Measurements from ENCODE around the gene MYBPC3.

Gene MYBPC3

DNA sequence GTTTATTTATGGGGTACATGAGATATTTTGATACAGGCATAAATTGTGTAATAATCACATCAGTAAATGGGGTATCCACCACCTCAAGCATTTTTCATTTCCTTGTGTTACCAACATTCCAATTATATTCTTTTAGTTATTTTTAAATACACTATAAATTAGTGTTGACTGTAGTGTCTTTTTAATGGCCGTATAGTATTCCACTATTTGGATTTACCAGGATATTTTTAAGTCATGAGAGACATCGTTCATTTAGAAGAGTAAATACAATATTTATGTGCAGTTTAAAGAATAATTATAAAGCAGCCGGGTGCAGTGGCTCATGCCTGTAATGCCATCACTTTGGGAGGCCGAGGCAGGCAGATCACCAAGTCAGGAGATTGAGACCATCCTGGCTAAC lies 32.0 kb upstream of the MYBPC3 start:
- no peak for DNase-seq (ENCODE audit: low spot score)

DNA sequence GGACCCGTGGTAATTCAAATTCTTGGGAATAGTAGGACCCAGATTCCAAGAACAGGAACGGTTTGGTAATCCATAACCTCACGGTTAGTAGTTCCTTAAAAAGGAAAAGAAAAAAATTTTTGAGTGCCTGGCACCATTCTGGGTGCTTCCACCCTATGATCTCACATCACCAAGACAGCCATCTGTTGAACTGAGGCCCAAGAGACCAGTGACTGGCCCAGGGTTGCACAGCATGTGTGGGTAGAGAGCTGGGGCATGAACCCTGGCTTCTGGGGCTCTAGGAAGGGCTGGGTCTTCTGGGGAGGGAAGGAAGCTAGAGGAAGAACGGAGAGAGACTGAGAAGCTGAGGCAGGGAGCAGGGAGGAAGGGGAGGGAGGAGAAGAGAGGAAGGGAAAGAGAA lies 30.6 kb upstream of the MYBPC3 start:
- DNase-seq (ENCODE audit: low spot score), result no peak

DNA sequence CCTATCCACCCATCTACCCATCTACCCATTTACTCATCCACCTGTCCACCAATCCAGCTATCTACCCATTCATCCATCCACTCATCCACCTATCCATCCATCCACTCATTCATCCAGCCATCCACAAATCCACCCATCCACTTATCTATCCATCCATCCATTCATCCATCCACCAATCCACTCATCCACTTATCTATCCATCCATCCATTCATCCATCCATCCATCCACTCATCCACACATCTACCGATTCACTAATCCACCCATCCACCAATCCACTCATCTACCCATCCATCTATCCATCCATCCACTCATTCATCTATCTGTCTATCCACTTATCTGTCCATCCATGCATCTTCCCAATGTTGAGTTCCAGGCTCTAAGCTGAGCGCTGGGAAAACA lies 27.6 kb upstream of the MYBPC3 start:
- DNase-seq (ENCODE audit: low spot score), result no peak

DNA sequence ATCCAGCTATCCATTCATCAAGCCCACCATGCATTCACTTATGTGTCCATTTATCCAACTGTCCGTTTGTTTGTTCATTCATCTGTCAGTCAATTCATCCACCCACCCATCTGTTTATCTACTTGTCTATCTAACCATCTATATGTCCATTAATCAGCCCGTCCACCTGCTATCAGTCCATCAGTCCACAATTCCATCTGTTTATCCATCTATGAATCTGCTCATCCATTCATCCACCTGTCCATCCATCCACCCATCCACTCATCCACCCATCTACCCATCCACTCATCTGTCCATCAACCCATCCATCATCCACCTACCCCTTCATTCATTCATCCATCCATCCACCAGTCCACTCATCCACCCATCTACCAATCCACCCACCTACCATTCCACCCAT lies 26.8 kb upstream of the MYBPC3 start:
- DNase-seq (ENCODE audit: low spot score), result no peak

DNA sequence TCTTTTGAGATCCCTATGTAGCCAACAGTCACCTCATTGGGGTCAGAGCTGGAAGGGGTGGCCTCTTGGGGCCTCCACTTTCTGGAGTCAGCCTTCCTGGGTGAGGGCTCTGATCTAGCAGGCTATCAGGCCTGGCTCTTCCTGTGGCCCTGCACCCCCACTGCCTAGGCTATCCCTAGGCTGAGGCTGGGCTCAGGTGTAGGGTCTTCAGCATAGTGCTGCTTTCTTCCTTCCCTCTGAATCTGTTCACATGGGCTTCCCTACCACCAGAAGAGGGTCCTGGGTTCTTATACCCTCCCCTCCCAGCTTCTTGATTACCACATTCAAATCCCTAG lies 26.3 kb upstream of the MYBPC3 start:
- no peak for DNase-seq (ENCODE audit: low spot score)

DNA sequence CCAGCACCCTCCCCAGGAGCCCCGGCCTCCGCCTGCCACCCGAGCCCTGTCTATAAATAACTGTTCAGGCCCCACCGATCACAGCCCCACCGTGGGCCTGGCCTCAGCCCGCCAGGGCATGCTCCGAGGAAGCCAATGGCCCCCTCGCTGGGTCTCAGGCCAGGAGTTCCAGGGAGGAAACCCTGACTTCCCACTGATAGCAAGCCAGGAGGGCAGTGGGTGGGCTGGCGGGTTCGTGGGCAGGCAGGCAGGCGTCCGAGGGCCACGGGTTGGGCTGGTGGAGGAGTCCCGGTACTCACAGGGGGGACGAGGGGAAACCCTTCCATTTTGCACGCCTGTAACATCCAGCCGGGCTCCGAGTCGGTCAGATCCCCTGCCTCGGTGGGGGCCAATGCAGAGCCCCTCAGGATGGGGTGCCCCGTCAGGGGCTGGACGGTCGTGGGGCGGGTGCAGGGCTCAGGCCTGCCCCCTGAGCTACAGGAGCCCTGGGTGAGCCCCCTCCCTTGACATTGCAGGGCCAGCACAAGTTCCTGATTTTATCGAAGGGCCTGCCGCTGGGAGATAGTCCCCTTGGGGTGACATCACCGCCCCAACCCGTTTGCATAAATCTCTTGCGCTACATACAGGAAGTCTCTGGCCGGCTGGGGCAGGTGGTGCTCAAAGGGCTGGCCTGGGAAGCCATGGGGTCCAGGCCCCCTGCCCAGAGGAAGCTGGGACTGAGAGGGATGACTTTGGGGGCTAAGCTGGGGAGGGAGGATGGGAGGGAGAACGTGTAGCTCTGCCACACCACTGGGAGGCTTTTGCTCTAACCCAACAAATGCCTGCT lies 25.7 kb upstream of the MYBPC3 start, which contains the start of gene SPI1:
TSS of gene SPI1 (minus strand) at position 538 of the 826 bp plus-strand sequence. CDS start at position 344, 194 bp downstream.
- DNase-seq (ENCODE audit: low spot score), result no peak

DNA sequence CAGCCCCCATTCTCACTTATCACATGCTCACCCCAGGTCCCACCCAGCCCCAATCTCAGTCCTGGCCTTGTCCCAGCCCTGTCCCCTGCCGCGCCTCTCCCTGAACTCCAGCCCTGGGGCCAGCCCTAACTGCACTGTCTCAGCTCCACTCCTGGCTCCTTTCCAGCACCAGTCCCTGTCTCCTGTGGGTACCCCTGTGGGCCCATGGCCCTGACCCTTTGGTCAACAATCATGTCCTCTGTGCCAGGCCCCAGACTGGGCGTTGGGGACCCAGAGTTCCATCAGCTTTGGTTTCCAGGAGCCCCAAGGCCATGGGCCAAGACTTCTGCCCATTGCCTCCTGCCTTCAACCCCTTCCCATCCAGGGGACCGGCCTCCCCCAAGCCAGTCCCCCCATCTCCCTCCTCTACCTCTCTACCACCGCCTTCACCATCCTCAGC lies 25.1 kb upstream of the MYBPC3 start:
- no peak for DNase-seq (ENCODE audit: low spot score)

DNA sequence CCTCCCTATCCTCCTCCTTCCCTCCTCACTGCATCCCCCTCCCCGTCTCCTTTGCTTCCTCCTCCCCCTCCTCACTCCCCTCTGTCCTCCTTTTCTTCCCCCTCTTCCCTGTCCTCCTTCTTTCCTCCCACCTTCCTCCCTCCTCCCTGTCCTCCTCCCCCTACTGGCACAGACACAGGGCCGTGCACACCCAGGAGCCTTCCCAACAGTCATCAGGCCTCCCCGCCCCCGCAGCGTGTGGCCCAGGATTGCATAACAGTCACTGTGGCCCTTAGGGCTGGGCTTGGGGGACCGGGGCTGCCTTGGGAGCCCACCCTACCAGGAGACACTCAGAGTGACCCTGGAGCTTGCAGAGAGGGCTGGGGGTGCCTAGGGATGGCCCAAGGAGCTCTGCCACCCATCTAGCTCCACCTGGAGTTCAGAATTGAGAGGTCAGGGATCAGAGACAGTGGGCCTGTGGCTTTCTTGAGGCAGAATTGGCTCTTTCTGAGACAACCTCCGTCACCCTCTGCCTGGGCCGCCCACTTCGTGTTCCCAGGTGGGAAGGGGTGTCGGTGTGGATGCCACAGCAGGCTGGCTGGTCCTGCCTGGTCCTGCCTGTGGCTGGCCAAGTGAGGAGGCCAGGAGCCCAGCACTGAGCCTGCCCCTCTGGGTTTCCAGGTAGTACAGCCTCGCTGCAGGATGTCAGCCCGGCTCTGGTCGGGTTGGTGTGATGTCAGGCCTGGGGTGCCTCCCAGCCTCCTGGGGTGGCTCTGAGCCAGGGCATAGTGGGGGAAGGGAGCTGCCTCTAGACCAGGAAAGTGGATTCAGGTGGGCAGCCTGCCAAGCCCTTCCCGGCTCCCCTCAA lies 24.2 kb upstream of the MYBPC3 start:
- no peak for DNase-seq (ENCODE audit: low spot score)

DNA sequence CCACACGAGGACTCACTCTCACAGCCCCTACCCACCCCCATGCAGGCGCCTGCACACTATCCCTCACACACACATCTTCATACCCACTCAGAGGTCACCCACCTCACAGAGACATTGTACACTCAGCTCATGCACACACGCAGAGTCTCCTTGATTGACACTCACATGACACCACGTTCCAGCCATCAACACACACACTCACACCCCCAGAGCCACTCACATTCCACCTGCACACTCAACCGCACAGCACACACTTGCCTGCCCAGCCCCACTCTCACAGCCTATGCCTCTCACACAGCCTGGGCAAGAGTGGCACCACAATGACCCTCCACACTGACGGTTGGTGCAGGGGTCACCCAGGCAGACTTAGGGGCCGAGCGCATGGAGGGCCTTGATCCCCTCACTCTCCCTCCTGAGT lies 23.6 kb upstream of the MYBPC3 start:
- DNase-seq (ENCODE audit: low spot score), result no peak

DNA sequence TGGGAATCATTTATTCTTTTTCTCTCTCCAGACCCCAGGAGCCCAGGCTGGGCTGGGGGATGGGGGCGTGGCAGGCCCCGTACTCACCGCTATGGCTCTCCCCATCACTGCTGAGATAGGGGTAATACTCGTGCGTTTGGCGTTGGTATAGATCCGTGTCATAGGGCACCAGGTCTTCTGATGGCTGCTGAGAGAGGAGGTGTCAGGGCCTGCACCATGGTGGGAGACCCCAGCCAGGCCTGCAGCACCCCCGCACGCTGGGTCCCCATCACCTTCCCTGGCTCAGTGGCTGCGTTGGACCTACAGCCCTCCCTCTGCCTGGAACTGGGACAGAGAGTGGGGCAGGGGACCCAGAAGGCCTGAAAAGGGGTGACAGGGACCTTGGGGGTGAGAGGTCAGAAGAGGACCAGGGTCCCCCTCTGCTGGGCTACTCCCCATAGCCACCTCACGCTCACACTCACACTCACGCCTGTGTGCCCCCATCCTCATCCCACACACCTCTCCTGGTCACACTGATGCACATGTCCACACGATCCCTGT lies 23.1 kb upstream of the MYBPC3 start:
- no peak for DNase-seq (ENCODE audit: low spot score)

DNA sequence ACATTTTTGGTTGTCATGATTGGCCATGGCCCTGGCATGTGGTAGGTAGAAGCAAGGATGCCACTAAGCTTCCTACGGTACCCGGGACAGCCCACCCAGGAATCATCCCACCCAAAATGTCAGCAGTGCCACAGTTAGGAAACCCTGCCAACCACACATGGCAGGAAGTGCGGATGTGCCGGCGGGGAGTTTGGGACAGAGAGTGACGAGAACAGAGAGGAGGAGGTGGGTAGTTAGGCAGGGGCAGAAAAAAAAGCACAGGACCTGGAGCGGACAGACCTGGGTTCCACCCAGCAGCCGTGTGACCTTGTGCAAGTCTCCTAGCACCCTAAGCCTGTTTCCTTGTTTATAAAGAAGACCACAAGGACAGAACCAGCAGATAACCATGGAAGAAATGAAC lies 22.5 kb upstream of the MYBPC3 start:
- no peak for DNase-seq (ENCODE audit: low spot score)

DNA sequence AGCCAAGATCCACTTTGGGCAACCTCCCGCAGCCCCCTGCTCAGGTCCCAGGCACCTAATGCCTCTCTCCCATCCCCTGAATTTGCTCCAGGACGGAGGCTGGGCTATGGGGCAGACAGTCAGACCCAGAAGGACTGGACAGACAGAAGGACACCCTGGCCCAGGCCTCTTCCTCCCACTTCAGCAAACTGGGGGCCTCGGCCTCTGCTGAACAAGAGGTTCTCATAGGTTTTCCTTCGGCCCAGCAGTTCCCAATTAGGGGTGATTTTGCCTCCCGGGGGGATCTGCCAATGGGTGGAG lies 22.2 kb upstream of the MYBPC3 start:
- no peak for DNase-seq (ENCODE audit: low spot score)

DNA sequence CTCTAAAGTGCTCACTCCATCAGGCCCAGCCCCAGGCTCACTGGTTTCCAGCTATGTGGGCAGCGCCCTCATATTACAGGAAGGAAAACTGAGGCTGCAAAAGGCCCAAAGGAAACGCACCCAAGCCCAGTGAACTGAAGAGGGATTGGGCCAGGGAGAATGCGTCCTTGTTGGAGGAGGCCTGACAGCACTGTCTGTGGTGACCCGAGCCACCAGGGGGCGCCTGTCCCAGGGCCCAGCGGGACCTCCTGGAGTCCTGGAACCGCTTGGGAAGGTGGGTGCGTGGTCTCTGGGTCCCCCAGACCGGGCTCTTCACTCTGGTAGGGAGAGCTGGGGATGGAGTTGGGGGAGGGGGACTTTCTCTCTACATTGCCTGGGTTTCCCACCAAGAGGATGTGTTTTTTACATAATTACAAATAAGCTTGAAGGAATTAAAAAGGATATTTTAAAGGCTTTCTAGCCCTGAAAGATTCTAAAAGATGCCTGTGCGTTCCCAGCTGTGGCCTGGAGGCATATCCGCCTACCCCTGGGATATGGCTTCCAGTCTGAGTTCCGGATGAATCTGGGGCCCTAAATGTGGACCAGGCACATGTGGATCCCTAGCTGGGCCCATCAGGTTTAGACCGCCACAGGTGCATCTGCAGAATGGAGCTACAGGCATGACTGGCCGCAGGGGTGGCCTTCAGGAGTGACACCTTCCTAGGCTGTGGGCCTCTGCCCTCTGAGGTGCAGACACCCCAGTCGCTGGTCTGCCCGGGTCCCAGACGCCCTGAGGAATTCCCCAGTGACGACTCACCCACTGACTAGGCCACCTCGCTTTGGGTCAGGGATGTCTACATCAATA lies 21.6 kb upstream of the MYBPC3 start:
- peak; percentile 75 for DNase-seq (ENCODE audit: low spot score)

DNA sequence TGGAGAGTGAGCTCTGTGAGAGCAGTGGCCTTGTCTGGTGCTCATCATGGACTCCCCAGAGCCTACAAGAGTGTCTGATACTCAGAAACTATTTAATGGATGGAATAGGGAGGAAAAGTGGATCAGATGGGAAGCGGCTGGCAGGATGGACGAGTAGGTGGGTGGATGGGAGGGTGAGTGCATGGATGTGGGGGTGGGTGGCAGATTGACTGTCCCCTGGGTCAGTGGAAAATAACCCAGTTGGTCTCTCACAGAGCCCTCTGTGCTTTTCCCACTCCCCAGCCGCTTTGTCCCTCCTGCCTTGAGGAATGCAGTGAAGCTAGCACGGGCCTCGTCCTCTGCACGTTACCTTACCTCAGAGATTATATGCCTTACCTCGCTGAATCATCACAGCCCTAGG lies 19.9 kb upstream of the MYBPC3 start:
- DNase-seq (ENCODE audit: low spot score), result no peak

DNA sequence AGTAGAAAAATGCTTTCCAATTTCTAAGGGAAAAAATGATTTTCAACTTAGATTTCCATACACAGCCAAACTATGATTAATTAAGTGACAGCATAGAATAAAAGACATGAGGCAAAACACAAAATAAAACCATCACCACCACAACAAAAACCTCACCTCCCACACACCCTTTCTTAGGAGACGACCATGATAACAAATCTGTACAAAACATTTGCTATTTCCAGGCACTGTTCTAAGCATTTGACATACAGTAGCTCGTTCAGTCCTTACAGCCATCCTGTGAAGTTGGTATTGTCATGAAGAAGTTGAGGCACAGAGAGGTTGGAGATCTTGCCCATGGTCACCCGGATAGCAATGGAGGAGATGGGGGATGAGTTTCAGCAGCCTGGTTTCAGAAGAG lies 17.2 kb upstream of the MYBPC3 start:
- no peak for DNase-seq (ENCODE audit: low spot score)

DNA sequence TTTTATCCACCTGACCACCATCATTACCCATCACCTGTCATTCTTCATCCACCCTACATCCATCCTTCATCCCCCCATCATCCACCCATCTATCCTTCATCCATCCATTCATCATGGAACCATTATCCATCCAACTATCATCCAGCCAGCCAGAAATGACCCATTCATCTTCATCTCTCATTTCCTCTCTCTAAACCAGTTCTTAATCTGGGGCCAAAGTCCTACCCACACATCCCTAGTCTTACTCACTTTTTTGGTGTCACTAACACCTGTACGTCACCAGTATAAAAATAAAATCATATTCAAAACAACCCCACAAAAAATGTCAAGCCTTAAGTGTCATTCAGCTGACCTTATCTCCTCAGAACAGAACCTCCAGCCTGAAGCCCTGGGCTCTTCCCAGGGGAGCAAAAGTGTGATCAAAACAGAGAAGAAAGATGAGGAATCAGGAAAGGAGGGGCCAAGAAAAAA lies 13.6 kb upstream of the MYBPC3 start:
- no peak for DNase-seq (ENCODE audit: low spot score)

DNA sequence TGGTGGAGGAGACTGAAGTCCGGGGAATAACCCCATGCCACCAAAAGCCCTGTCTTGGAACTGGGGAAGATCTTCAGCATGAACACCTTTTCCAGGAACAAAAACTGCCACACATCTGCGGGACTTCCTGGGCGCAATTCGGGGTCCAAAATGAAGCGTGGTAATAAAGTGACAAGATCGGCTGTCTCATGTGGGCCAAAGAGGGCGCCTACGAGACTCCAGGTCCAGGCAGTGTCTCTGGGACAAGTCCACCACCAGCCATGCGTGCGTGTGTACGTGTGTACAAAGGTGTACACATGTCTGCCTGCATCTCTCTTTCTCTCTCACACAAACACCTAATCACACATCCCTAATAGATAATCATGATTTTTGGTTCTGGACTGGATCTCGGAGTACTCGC lies 8.9 kb upstream of the MYBPC3 start:
- no peak for DNase-seq (ENCODE audit: low spot score)

DNA sequence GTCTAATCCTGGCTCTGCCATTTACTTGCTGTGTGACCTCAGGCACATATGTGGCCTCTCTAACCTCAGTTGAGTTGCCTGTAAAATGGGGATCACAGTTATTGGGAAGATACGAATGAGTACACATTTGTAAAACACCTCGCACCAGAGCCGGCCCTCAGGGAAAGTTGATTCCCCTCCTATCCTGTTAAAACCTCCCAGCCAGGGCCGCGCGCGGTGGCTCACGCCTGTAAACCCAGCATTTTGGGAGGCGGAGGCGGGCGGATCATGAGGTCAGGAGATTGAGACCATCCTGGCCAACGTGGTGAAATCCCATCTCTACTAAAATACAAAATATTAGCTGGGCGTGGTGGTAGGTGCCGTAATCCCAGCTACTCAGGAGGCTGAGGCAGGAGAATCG lies 7.8 kb upstream of the MYBPC3 start:
- DNase-seq (ENCODE audit: low spot score), result no peak

DNA sequence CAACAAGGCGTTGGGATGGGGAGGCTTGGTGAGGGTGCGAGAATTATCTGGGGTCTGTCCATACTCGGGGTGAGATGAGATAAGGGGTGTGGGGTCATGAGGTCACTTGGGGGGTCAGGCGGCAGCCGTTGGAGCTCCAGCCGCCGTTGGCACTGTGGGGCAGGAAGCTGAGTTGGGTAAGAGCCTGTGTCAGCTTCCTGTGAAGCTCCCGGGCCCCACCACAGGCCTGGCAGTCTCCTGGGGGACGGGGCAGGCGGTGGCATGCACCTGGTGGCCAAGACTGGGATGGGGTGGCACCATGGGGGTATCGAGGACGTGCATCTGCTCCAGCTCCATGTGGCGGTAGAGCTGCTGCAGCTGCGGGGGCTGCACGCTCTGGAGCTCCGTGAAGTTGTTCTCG lies 7.1 kb upstream of the MYBPC3 start:
- DNase-seq (ENCODE audit: low spot score), result peak; percentile 22

DNA sequence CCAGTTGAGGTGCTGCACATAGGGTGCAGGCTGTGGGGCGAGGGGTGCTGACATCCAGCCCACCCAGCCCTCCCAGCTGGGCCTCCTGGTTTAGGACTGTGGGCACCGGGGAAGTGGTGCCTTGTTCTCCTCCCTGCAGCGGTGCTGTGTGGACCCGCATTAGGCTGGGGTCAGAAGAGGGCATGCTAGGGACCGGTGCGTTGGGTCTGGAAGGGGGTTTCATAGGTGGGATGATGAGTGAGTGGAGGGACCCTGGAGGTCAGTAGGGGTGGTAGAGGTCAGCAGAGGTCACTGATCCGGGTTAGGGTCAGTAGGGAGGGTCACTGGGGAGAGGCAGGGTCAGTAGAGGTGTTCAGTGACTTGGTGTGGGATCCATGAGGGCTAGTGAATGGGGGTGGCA lies 6.7 kb upstream of the MYBPC3 start:
- DNase-seq (ENCODE audit: low spot score), result no peak

DNA sequence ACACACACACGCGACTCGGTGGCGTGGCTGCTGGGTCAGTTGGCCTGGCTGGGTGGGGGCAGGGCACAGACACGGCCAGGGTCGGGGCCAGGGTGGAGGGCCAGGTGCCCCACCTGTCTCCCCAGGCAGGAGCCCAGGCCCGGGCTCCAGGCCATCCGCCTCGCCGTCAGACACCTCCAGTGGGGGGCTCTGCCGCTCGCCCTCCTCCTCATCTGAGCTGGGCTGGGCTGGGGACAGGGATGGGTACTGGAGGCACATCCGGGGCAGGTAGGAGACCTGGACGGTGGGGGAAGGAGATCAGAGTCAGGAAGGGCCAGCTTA lies 6.2 kb upstream of the MYBPC3 start:
- no peak for DNase-seq (ENCODE audit: low spot score)

DNA sequence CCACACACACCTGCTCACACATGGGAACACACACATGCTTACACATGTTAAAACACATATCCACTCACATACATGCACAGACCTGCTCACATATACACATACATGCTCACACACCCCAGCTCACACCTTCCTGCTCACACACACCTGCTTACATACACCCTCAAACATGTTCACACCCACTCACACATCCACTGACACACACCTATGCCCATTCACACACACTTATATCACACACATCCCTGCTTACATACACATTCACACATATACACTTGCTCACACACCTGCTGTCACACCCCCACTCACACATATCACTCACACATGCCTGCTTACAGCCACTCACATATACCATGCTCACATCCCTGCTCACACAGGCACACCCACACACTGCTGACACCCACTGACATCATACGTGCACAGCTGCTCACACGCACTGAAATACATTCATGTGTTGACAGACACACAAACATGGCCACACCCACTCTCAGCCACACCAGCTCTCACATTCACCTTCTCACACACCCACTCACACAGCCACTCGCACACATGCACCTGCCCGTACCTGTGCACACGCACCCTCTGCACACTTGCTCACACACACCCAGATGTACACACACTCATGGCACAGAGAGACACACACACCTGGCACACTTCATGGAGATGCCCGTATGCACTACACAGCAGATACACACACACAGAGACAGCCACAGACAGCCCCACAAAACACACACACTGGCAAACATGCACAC lies 5.7 kb upstream of the MYBPC3 start:
- no peak for DNase-seq (ENCODE audit: low spot score)
